Gastroesophageal sphincter (tissue), 3 donors: Measurements from ENCODE around the gene NFE2.

ENCODE experiments used
- EP300 ChIP-seq: sonication (generic); formaldehyde crosslinking; IDR thresholded peaks from one replicate; pipeline ENCODE4 v1.6.1; 2017; ENCODE audit warnings: antibody characterized with exemption, mild to moderate bottlenecking
- POLR2A ChIP-seq, 2 donors: fragments of 450-650 bp; IDR thresholded peaks; one replicate each; pipeline ENCODE4 v1.6.1; 2017; ENCODE audit warnings: antibody characterized with exemption in 2 of 2, mild to moderate bottlenecking in 2 of 2, moderate library complexity in 1 of 2
- POLR2AphosphoS5 ChIP-seq: sonication (generic); formaldehyde crosslinking; IDR thresholded peaks from one replicate; pipeline ENCODE4 v1.6.1; 2017; ENCODE audit warnings: antibody characterized with exemption
- TF ChIP-seq, protein P1 (sequence below), 4 experiments: fragments of 200-600 bp in 2 of 4; fragments of 450-650 bp in 2 of 4; sonication (generic) in 1 of 4; IDR thresholded peaks; one replicate each; pipeline ENCODE4 v1.5.1; 2017 to 2019; ENCODE audit warnings: antibody characterized with exemption in 4 of 4, mild to moderate bottlenecking in 2 of 4, moderate library complexity in 2 of 4

DNA sequence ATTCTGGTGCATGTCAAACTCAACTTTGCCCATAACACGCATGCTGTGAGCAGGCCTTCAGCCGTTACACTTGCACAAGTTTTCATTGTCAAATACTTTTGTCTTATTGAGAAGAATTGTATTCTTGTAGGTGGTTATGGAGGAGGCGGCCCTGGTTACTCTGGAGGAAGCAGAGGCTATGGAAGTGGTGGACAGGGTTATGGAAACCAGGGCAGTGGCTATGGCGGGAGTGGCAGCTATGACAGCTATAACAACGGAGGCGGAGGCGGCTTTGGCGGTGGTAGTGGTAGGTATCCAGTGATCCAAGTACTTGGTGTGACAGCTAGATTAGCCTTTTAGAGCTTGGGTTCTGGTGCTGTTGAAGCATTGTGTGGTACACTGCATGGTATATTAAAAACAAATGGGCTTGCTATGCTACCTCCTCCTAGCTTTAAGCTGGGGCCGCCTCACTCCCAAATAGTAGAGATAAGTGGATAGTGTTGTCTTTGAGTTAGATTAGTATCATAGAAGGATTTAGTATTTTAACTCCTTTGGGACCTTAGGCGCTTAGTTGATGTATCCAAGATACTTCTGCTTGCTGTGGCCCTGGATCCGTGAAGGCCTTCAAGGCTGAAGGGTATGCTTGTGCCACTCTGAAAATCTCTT lies 17.7 kb downstream of the NFE2 start:
- TF ChIP-seq, protein P1, sequence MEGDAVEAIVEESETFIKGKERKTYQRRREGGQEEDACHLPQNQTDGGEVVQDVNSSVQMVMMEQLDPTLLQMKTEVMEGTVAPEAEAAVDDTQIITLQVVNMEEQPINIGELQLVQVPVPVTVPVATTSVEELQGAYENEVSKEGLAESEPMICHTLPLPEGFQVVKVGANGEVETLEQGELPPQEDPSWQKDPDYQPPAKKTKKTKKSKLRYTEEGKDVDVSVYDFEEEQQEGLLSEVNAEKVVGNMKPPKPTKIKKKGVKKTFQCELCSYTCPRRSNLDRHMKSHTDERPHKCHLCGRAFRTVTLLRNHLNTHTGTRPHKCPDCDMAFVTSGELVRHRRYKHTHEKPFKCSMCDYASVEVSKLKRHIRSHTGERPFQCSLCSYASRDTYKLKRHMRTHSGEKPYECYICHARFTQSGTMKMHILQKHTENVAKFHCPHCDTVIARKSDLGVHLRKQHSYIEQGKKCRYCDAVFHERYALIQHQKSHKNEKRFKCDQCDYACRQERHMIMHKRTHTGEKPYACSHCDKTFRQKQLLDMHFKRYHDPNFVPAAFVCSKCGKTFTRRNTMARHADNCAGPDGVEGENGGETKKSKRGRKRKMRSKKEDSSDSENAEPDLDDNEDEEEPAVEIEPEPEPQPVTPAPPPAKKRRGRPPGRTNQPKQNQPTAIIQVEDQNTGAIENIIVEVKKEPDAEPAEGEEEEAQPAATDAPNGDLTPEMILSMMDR (IDR thresholded peaks at IDR 0.05): no peak
- TF ChIP-seq POLR2A (IDR thresholded peaks at IDR 0.05): no peak
- no peak for TF ChIP-seq POLR2AphosphoS5
- no peak for TF ChIP-seq EP300
